DOHH2 (cell line): ENCODE results near the gene ARHGEF26.

Experiments
- H3F3A ChIP-seq: fragments of 200-600 bp; sonication (generic), shearing (Covaris generic); 2 replicates; pipeline ENCODE4 v1.6.0; 2016; ENCODE audit warnings: antibody characterized with exemption, mild to moderate bottlenecking; ENCODE audit not compliant: control insufficient read depth, insufficient read depth
- H3K27ac ChIP-seq: fragments of 200-600 bp; sonication (generic); 2 replicates; pipeline ENCODE4 v1.5.1; 2014; ENCODE audit warnings: low read depth, mild to moderate bottlenecking, low read length, moderate library complexity
- H3K27me3 ChIP-seq: fragments of 200-600 bp; sonication (generic); 2 replicates; pipeline ENCODE4 v1.6.1; 2014; ENCODE audit warnings: mild to moderate bottlenecking, low read length, mixed read lengths; ENCODE audit not compliant: control insufficient read depth
- H3K36me3 ChIP-seq: fragments of 200-600 bp; sonication (generic); 2 replicates; pipeline ENCODE4 v1.6.1; 2014; ENCODE audit warnings: mild to moderate bottlenecking, low read length, moderate library complexity, mixed read lengths; ENCODE audit not compliant: control insufficient read depth
- H3K4me1 ChIP-seq: fragments of 200-600 bp; sonication (generic); 2 replicates; pipeline ENCODE4 v1.6.1; 2014; ENCODE audit warnings: mild to moderate bottlenecking, low read length, mixed read lengths; ENCODE audit not compliant: control insufficient read depth
- H3K4me2 ChIP-seq: fragments of 200-600 bp; sonication (generic); 2 replicates; pipeline ENCODE4 v1.6.0; 2014; ENCODE audit warnings: mild to moderate bottlenecking, low read length, moderate library complexity
- H3K4me3 ChIP-seq: fragments of 200-600 bp; sonication (generic); 2 replicates; pipeline ENCODE4 v1.5.1; 2014; ENCODE audit warnings: mild to moderate bottlenecking, low read length, mixed read lengths
- H3K79me2 ChIP-seq: fragments of 200-600 bp; sonication (generic); 2 replicates; pipeline ENCODE4 v1.6.1; 2014; ENCODE audit warnings: mild to moderate bottlenecking, low read length, mixed read lengths; ENCODE audit not compliant: control insufficient read depth
- H3K9me2 ChIP-seq: fragments of 200-600 bp; sonication (generic); replicated peaks from 2 replicates; pipeline ENCODE4 v1.6.1; 2014; ENCODE audit warnings: mild to moderate bottlenecking, low read length, mixed read lengths; ENCODE audit not compliant: control insufficient read depth
- H3K9me3 ChIP-seq: fragments of 200-600 bp; sonication (generic); 2 replicates; pipeline ENCODE4 v1.6.1; 2014; ENCODE audit warnings: antibody characterized with exemption, low read length, mixed read lengths; ENCODE audit not compliant: control insufficient read depth, insufficient read depth
- H4K20me1 ChIP-seq: fragments of 200-600 bp; sonication (generic); 2 replicates; pipeline ENCODE4 v1.6.0; 2014; ENCODE audit warnings: low read depth, mild to moderate bottlenecking, antibody characterized with exemption, low read length, moderate library complexity; ENCODE audit not compliant: control insufficient read depth, insufficient read depth
- CTCF ChIP-seq: fragments of 200-600 bp; sonication (generic); IDR thresholded peaks from one replicate; pipeline ENCODE4 v1.5.1; 2014; ENCODE audit warnings: antibody characterized with exemption, mild to moderate bottlenecking, low read depth, low read length; ENCODE audit not compliant: poor library complexity, severe bottlenecking
- EZH2phosphoT487 ChIP-seq: fragments of 200-600 bp; sonication (generic); IDR thresholded peaks from 2 replicates; pipeline ENCODE4 v1.6.1; 2017; ENCODE audit warnings: borderline replicate concordance, mild to moderate bottlenecking, antibody characterized with exemption, low read length, moderate library complexity, mixed read lengths

Gene ARHGEF26

GRCh38 chr3:154105218-154105975 is 15.8 kb upstream of the ARHGEF26 start:
- H3K4me3 ChIP-seq, result no peak overlapping the region
- H3K9me2 ChIP-seq, result no peaks in the 10 kb centered on the region
- no peaks in the 10 kb centered on the region for H3K36me3 ChIP-seq
- no peaks in the 10 kb centered on the region for H4K20me1 ChIP-seq
- no peaks in the 10 kb centered on the region for H3K27me3 ChIP-seq
- H3F3A ChIP-seq, result no peaks in the 10 kb centered on the region
- no peak overlapping the region for H3K27ac ChIP-seq
- H3K4me2 ChIP-seq, result no peak overlapping the region
- H3K79me2 ChIP-seq, result no peaks in the 10 kb centered on the region
- no peaks in the 10 kb centered on the region for H3K9me3 ChIP-seq
- H3K4me1 ChIP-seq, result no peaks in the 10 kb centered on the region
- TF ChIP-seq EZH2phosphoT487, result no peak
- TF ChIP-seq CTCF, result no peak

- Histone ChIP-seq H3K4me3 (no peak overlapping the region), H3K79me2 (no peaks in the 10 kb centered on the region), H4K20me1 (no peaks in the 10 kb centered on the region), H3K9me3 (no peaks in the 10 kb centered on the region), H3K27ac (no peak overlapping the region), H3K9me2 (no peaks in the 10 kb centered on the region), H3F3A (no peaks in the 10 kb centered on the region), H3K4me2 (no peak overlapping the region), H3K27me3 (no peaks in the 10 kb centered on the region), H3K4me1 (no peaks in the 10 kb centered on the region), H3K36me3 (no peaks in the 10 kb centered on the region)
- no peak for TF ChIP-seq EZH2phosphoT487
- no peak for TF ChIP-seq CTCF
Measured at GRCh38 chr3:154111365-154111935, 9.7 kb upstream of the ARHGEF26 start.

GRCh38 chr3:154112146-154112852 is 8.9 kb upstream of the ARHGEF26 start:
- Histone ChIP-seq H3K79me2 (no peaks in the 10 kb centered on the region), H3K4me2 (no peak overlapping the region), H3K4me1 (no peaks in the 10 kb centered on the region), H3K27me3 (no peaks in the 10 kb centered on the region), H3K27ac (no peak overlapping the region), H3K4me3 (no peak overlapping the region), H3F3A (no peaks in the 10 kb centered on the region), H3K9me3 (no peaks in the 10 kb centered on the region), H3K36me3 (no peaks in the 10 kb centered on the region), H3K9me2 (no peaks in the 10 kb centered on the region), H4K20me1 (no peaks in the 10 kb centered on the region)
- TF ChIP-seq EZH2phosphoT487 (no peak), CTCF (no peak)
